DOHH2 (cell line): Measurements from ENCODE around the gene RORC.

Experiments
- H3F3A ChIP-seq: fragments of 200-600 bp; sonication (generic), shearing (Covaris generic); 2 replicates; pipeline ENCODE4 v1.6.0; 2016; ENCODE audit warnings: antibody characterized with exemption, mild to moderate bottlenecking; ENCODE audit not compliant: control insufficient read depth, insufficient read depth
- H3K27ac ChIP-seq: fragments of 200-600 bp; sonication (generic); 2 replicates; pipeline ENCODE4 v1.5.1; 2014; ENCODE audit warnings: low read depth, mild to moderate bottlenecking, low read length, moderate library complexity
- H3K27me3 ChIP-seq: fragments of 200-600 bp; sonication (generic); 2 replicates; pipeline ENCODE4 v1.6.1; 2014; ENCODE audit warnings: mild to moderate bottlenecking, low read length, mixed read lengths; ENCODE audit not compliant: control insufficient read depth
- H3K36me3 ChIP-seq: fragments of 200-600 bp; sonication (generic); 2 replicates; pipeline ENCODE4 v1.6.1; 2014; ENCODE audit warnings: mild to moderate bottlenecking, low read length, moderate library complexity, mixed read lengths; ENCODE audit not compliant: control insufficient read depth
- H3K4me1 ChIP-seq: fragments of 200-600 bp; sonication (generic); 2 replicates; pipeline ENCODE4 v1.6.1; 2014; ENCODE audit warnings: mild to moderate bottlenecking, low read length, mixed read lengths; ENCODE audit not compliant: control insufficient read depth
- H3K4me2 ChIP-seq: fragments of 200-600 bp; sonication (generic); 2 replicates; pipeline ENCODE4 v1.6.0; 2014; ENCODE audit warnings: mild to moderate bottlenecking, low read length, moderate library complexity
- H3K4me3 ChIP-seq: fragments of 200-600 bp; sonication (generic); 2 replicates; pipeline ENCODE4 v1.5.1; 2014; ENCODE audit warnings: mild to moderate bottlenecking, low read length, mixed read lengths
- H3K79me2 ChIP-seq: fragments of 200-600 bp; sonication (generic); 2 replicates; pipeline ENCODE4 v1.6.1; 2014; ENCODE audit warnings: mild to moderate bottlenecking, low read length, mixed read lengths; ENCODE audit not compliant: control insufficient read depth
- H3K9me2 ChIP-seq: fragments of 200-600 bp; sonication (generic); replicated peaks from 2 replicates; pipeline ENCODE4 v1.6.1; 2014; ENCODE audit warnings: mild to moderate bottlenecking, low read length, mixed read lengths; ENCODE audit not compliant: control insufficient read depth
- H3K9me3 ChIP-seq: fragments of 200-600 bp; sonication (generic); 2 replicates; pipeline ENCODE4 v1.6.1; 2014; ENCODE audit warnings: antibody characterized with exemption, low read length, mixed read lengths; ENCODE audit not compliant: control insufficient read depth, insufficient read depth
- H4K20me1 ChIP-seq: fragments of 200-600 bp; sonication (generic); 2 replicates; pipeline ENCODE4 v1.6.0; 2014; ENCODE audit warnings: low read depth, mild to moderate bottlenecking, antibody characterized with exemption, low read length, moderate library complexity; ENCODE audit not compliant: control insufficient read depth, insufficient read depth
- EZH2phosphoT487 ChIP-seq: fragments of 200-600 bp; sonication (generic); IDR thresholded peaks from 2 replicates; pipeline ENCODE4 v1.6.1; 2017; ENCODE audit warnings: borderline replicate concordance, mild to moderate bottlenecking, antibody characterized with exemption, low read length, moderate library complexity, mixed read lengths
- TF ChIP-seq, protein P1 (sequence below): fragments of 200-600 bp; sonication (generic); IDR thresholded peaks from one replicate; pipeline ENCODE4 v1.5.1; 2014; ENCODE audit warnings: antibody characterized with exemption, mild to moderate bottlenecking, low read depth, low read length; ENCODE audit not compliant: poor library complexity, severe bottlenecking

The RORC gene

DNA sequence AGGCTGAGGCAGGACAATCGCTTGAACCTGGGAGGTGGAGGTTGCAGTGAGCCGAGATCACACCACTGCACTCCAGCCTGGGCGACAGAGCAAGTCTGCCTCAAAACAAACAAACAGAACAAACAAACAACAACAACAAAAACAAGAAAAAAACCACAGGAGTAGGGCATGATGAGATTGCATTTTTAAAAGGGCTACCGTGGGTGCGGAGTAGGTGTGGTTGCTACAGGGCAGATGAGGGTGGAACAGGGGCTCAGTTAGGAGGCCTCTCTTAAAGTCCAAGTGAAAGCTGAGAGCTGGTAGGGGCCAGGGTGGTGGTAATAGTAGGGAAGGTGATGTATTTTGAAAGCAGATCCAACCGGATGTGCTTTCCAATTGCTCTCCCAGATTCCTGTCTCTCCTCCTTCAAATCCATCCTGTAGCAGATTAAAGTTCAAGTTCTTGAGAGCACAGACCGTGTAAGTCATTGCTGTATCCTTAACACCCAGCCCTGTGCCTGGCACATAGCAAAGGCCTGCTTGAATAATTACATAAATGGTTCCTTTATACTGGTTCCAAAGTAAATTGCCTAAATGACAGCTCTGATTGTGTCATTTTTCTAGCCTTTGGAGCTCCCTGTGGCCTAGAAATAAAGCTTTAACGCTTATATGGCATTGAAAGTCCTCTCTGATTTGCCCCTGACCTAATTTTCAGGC, 22.2 kb downstream of the RORC start:
- Histone ChIP-seq H3K4me1 (peaks cover 7% of the 10 kb centered on the region), H3K27ac (no peak overlapping the region), H3K4me2 (no peak overlapping the region), H3K9me2 (no peaks in the 10 kb centered on the region), H3K36me3 (no peaks in the 10 kb centered on the region), H3K79me2 (no peaks in the 10 kb centered on the region), H3K27me3 (peaks cover 7% of the 10 kb centered on the region), H3K9me3 (no peaks in the 10 kb centered on the region), H3F3A (no peaks in the 10 kb centered on the region), H4K20me1 (no peaks in the 10 kb centered on the region), H3K4me3 (no peak overlapping the region)
- no peak for TF ChIP-seq EZH2phosphoT487
- TF ChIP-seq, protein P1, sequence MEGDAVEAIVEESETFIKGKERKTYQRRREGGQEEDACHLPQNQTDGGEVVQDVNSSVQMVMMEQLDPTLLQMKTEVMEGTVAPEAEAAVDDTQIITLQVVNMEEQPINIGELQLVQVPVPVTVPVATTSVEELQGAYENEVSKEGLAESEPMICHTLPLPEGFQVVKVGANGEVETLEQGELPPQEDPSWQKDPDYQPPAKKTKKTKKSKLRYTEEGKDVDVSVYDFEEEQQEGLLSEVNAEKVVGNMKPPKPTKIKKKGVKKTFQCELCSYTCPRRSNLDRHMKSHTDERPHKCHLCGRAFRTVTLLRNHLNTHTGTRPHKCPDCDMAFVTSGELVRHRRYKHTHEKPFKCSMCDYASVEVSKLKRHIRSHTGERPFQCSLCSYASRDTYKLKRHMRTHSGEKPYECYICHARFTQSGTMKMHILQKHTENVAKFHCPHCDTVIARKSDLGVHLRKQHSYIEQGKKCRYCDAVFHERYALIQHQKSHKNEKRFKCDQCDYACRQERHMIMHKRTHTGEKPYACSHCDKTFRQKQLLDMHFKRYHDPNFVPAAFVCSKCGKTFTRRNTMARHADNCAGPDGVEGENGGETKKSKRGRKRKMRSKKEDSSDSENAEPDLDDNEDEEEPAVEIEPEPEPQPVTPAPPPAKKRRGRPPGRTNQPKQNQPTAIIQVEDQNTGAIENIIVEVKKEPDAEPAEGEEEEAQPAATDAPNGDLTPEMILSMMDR = no peak

DNA sequence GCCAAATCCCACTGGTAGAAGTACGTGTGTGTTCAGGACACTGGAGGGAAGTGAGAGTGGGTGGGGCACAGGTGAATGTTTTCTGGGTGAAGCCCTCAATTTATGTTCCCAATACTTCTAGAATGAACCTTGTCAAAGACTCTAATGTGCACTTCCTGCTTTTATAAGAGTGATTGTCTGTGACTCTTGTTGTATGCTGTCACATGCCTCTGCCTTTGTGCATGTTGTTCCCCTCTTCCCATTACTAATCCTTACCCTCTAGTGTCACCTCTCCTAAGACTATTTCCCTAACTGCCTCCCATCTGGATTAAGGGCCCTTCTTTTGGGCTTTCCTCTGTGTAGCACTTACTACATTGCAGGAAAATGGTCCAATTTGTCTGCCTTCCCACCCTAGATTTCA, 23.8 kb downstream of the RORC start:
- H3K27me3 ChIP-seq = peaks cover 10% of the 10 kb centered on the region
- H3F3A ChIP-seq = no peaks in the 10 kb centered on the region
- no peaks in the 10 kb centered on the region for H3K36me3 ChIP-seq
- peaks cover 13% of the 10 kb centered on the region for H3K4me1 ChIP-seq
- no peaks in the 10 kb centered on the region for H3K79me2 ChIP-seq
- TF ChIP-seq, protein P1 = no peak
- TF ChIP-seq EZH2phosphoT487 = no peak
- no peak overlapping the region for H3K4me3 ChIP-seq
- H4K20me1 ChIP-seq = no peaks in the 10 kb centered on the region
- H3K4me2 ChIP-seq = no peak overlapping the region
- H3K9me2 ChIP-seq = no peaks in the 10 kb centered on the region
- H3K9me3 ChIP-seq = no peaks in the 10 kb centered on the region
- H3K27ac ChIP-seq = no peak overlapping the region

DNA sequence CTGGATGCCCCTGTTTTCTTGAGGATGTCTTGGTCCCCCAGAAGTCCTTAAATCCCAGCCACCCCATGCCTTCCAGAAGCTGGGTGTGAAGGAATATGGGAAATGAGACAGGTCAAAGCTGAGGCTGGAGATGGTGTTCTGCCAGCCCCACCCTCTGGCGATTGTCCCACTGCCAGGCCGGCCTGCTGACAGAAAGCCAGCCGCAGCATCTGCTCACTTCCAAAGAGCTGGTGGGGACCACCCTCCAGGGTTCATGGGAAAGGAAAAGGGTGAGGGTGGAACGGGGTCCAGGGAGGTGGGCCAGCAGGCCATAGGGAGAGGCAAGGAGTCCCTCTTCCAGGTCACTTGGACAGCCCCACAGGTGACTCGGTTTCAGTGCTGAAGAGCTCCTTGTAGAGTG, 24.5 kb downstream of the RORC start:
- no peaks in the 10 kb centered on the region for H3K79me2 ChIP-seq

More for the DNA sequence above, 24.5 kb downstream of the RORC start:
- H3K36me3 ChIP-seq = no peaks in the 10 kb centered on the region
- H4K20me1 ChIP-seq = no peaks in the 10 kb centered on the region
- no peaks in the 10 kb centered on the region for H3K9me3 ChIP-seq
- H3K4me1 ChIP-seq = peaks cover 13% of the 10 kb centered on the region
- no peak overlapping the region for H3K27ac ChIP-seq
- no peaks in the 10 kb centered on the region for H3F3A ChIP-seq
- no peak overlapping the region for H3K4me2 ChIP-seq
- H3K9me2 ChIP-seq = no peaks in the 10 kb centered on the region
- no peak overlapping the region for H3K4me3 ChIP-seq
- TF ChIP-seq, protein P1 = no peak
- TF ChIP-seq EZH2phosphoT487 = no peak
- peaks cover 10% of the 10 kb centered on the region for H3K27me3 ChIP-seq
